Sigmoid colon (tissue), 7 donors: ENCODE measurements around the gene MOK. TPM values are rescaled to one million over a fixed set of nuclear protein-coding genes. Genes with fewer than 3 reads are reported as not detected.

Source experiments
- DNase-seq: peaks from one replicate; pipeline ENCODE4 v3.0.0-alpha.2; 2019
- H3K27ac ChIP-seq, 4 donors: fragments of 200-600 bp; sonication (generic); one replicate each; pipeline ENCODE4 v1.5.1; 2016 to 2019; ENCODE audit warnings: mild to moderate bottlenecking in 1 of 4
- H3K27me3 ChIP-seq, 3 donors: fragments of 200-600 bp; sonication (generic); one replicate each; pipeline ENCODE4 v1.5.1; 2019; ENCODE audit warnings: mild to moderate bottlenecking in 1 of 3
- H3K36me3 ChIP-seq, 4 donors: fragments of 200-600 bp; sonication (generic); one replicate each; pipeline ENCODE4 v1.5.1; 2016 to 2019
- H3K4me1 ChIP-seq, 4 donors: fragments of 200-600 bp; sonication (generic); one replicate each; pipeline ENCODE4 v1.5.1; 2017 to 2019
- H3K4me3 ChIP-seq, 4 donors: fragments of 200-600 bp; sonication (generic); one replicate each; pipeline ENCODE4 v1.5.1; 2017 to 2019; ENCODE audit warnings: mild to moderate bottlenecking in 2 of 4, moderate library complexity in 1 of 4
- H3K9me3 ChIP-seq, 4 donors: fragments of 200-600 bp in 3 of 4; sonication (generic) in 3 of 4; one replicate each; pipeline versions ENCODE4 v1.5.1 to v1.6.1; 2013 to 2019
- CTCF ChIP-seq, 4 experiments: fragments of 450-650 bp in 3 of 4; fragments of 200-600 bp in 1 of 4; IDR thresholded peaks; one replicate each; pipeline ENCODE4 v1.5.1; 2016 to 2019; ENCODE audit warnings: antibody characterized with exemption in 4 of 4, mild to moderate bottlenecking in 3 of 4, moderate library complexity in 2 of 4
- EP300 ChIP-seq, 4 donors: sonication (generic); formaldehyde crosslinking; IDR thresholded peaks; one replicate each; pipeline ENCODE4 v1.6.1; 2017; ENCODE audit warnings: antibody characterized with exemption in 4 of 4
- POLR2A ChIP-seq, 2 donors: fragments of 450-650 bp; IDR thresholded peaks; one replicate each; pipeline ENCODE4 v1.6.1; 2016; ENCODE audit warnings: antibody characterized with exemption in 2 of 2, mild to moderate bottlenecking in 2 of 2, moderate library complexity in 2 of 2
- POLR2AphosphoS5 ChIP-seq, 4 donors: sonication (generic); formaldehyde crosslinking; IDR thresholded peaks; one replicate each; pipeline ENCODE4 v1.6.1; 2017; ENCODE audit warnings: antibody characterized with exemption in 4 of 4
- WGBS, 2 donors: extraction: QIAGEN DNeasy Blood & Tissue Kit; methylation state at CpG; one replicate each; pipeline ENCODE4 v1.1.7; 2013; 5-methylcytosine and 5-hydroxymethylcytosine counted together
- intact Hi-C: fragments of 100-400 bp; cut with DNase I; formaldehyde crosslinking; loops from one replicate; pipeline ENCODE4 v1.15.1; 2023
- polyA plus RNA-seq, 3 donors: library from polyadenylated mRNA; stranded (reverse); fragments of 200-250 nt; gene quantifications; one replicate each; pipeline ENCODE4 v1.2.3, GENCODE V29; 2013
- total RNA-seq, 4 donors: library from RNA; depleted of rRNA; stranded (reverse); fragments of >200 nt; gene quantifications; one replicate each; pipeline ENCODE4 v1.1.0, GENCODE V29; 2016
- donor health status: healthy with polysubstance abuse.
- donor health status: Bipolar disorder and iron deficiency.
- donor health status: healthy.

The MOK gene
- total and polyA plus RNA-seq, 7 donors, result 1.8 to 17.2 (median 9.4) TPM

GRCh38 chr14:102316743-102317563 is 12.0 kb upstream of the MOK start:
- Histone ChIP-seq H3K4me3 (peak overlapping the region; percentile 38 to 55 (median 48)), H3K4me1 (peaks cover 0 to 51% (median 42%) of the 10 kb centered on the region in 4 donors), H3K9me3 (no peaks in the 10 kb centered on the region), H3K27ac (peak overlapping the region; percentile 87 to 96 (median 96)), H3K27me3 (no peaks in the 10 kb centered on the region), H3K36me3 (no peaks in the 10 kb centered on the region)
- WGBS, 2 donors, result 1 to 2% methylated on average over 54 of the region's 54 CpGs
- no peak for TF ChIP-seq POLR2A (IDR thresholded peaks at IDR 0.05)
- peak in 2 of 4 donors; percentile 31 to 49 for TF ChIP-seq POLR2AphosphoS5 (IDR thresholded peaks at IDR 0.05)
- TF ChIP-seq EP300 (IDR thresholded peaks at IDR 0.05), result no peak
- TF ChIP-seq CTCF (IDR thresholded peaks at IDR 0.05), result peak; percentile 74 to 88 (median 78)
- DNase-seq, result peak; percentile 97
- intact Hi-C loops, result loop anchor here (2.0 to 10.0 kb wide), 3 partner anchors 175 to 352 kb away; partner anchors contain the start of genes DYNC1H1 and HSP90AA1

- Histone ChIP-seq H3K4me1 (peaks cover 0 to 51% (median 42%) of the 10 kb centered on the region in 4 donors), H3K9me3 (no peaks in the 10 kb centered on the region), H3K27ac (peak overlapping the region; percentile 87 to 96 (median 96)), H3K36me3 (no peaks in the 10 kb centered on the region), H3K27me3 (no peaks in the 10 kb centered on the region), H3K4me3 (peak overlapping the region; percentile 22 to 55 (median 48))
- WGBS, 2 donors, result 1 to 2% methylated on average over 10 of the region's 10 CpGs
- no peak for TF ChIP-seq CTCF (IDR thresholded peaks at IDR 0.05)
- TF ChIP-seq EP300 (IDR thresholded peaks at IDR 0.05), result no peak
- no peak for TF ChIP-seq POLR2A (IDR thresholded peaks at IDR 0.05)
- TF ChIP-seq POLR2AphosphoS5 (IDR thresholded peaks at IDR 0.05), result no peak
- no peak for DNase-seq
- intact Hi-C loops, result loop anchor here (2.0 to 10.0 kb wide), 3 partner anchors 174 to 352 kb away; partner anchors contain the start of genes DYNC1H1 and HSP90AA1
Observed at GRCh38 chr14:102316338-102316742, 11.4 kb upstream of the MOK start.

- Histone ChIP-seq H3K4me3 (no peak overlapping the region), H3K27ac (no peak overlapping the region), H3K36me3 (no peaks in the 10 kb centered on the region), H3K27me3 (no peaks in the 10 kb centered on the region), H3K4me1 (peaks cover 0 to 42% (median 31%) of the 10 kb centered on the region in 4 donors), H3K9me3 (no peaks in the 10 kb centered on the region)
- DNase-seq, result no peak
- WGBS, 2 donors, result 89 to 95% methylated on average over 6 of the region's 6 CpGs
- no peak for TF ChIP-seq CTCF (IDR thresholded peaks at IDR 0.05)
- no peak for TF ChIP-seq EP300 (IDR thresholded peaks at IDR 0.05)
- no peak for TF ChIP-seq POLR2AphosphoS5 (IDR thresholded peaks at IDR 0.05)
- intact Hi-C loops, result loop anchor here (5.0 to 10.0 kb wide), 2 partner anchors 173 to 350 kb away; partner anchors contain the start of gene DYNC1H1
Observed at GRCh38 chr14:102315121-102315520, 10.2 kb upstream of the MOK start.

- intact Hi-C loops, result loop anchor here (1.0 to 10.0 kb wide), 4 partner anchors 79 to 350 kb away; partner anchors contain the start of gene DYNC1H1
- Histone ChIP-seq H3K36me3 (no peaks in the 10 kb centered on the region), H3K4me1 (peaks cover 0 to 40% (median 30%) of the 10 kb centered on the region in 4 donors), H3K4me3 (peak overlapping the region; percentile 30 to 50 (median 48)), H3K27me3 (no peaks in the 10 kb centered on the region), H3K27ac (peak overlapping the region; percentile 35 to 59 (median 46)), H3K9me3 (no peaks in the 10 kb centered on the region)
- peak; percentile 93 for DNase-seq
- TF ChIP-seq EP300 (IDR thresholded peaks at IDR 0.05), result no peak
- peak in 1 of 4 donors; percentile 31 for TF ChIP-seq POLR2AphosphoS5 (IDR thresholded peaks at IDR 0.05)
- TF ChIP-seq POLR2A (IDR thresholded peaks at IDR 0.05), result no peak
- TF ChIP-seq CTCF (IDR thresholded peaks at IDR 0.05), result peak; percentile 87 to 95 (median 92)
- WGBS, 2 donors, result 7% methylated on average over 52 of the region's 52 CpGs
Observed at GRCh38 chr14:102314242-102315011, 9.5 kb upstream of the MOK start.
